ENCODE measurements around the gene CCM2. TPM values are rescaled to one million over a fixed set of nuclear protein-coding genes. Genes with fewer than 3 reads are reported as not detected.

CCM2 gene
- total RNA-seq, 2 experiments from 2014 or later, result 72.3 to 77.5 TPM

DNA sequence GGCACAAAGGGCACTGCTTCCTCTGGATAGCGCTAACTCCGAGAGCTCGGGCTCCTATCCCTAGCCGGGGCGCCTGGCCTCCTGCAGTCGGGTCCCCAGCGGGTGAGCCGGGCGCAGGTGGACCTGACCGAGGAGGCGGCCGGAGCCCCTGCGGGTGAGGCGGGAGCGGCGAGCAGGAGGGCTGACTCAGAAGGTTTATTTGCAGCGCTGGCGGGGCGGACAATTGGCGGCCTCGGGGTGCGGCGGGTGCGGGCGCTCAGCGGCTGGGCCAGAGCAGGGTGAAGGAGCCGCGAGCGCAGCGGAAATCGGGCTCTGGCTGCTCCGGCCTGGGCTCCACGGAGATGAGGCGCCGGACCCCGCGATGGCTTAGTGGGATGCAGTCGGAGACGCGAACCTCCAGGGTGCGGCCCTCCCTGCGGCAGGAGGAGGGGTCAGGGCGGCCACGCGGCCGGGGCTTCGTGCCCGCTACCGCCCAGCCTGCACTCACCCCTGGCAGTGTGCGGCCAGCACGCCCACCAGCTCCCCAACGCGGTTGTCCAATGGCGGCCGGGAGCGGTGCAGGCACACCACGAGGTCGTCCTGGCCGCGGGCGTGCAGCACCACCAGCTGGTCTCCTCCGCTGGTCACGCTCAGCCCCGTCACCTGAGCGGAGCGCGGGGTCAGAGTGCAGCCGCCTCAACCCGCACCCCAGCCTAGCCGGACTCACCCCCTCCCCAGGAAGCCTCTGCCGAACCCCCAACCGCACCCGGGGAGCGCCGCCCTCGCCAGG, 37.3 kb upstream of the CCM2 start:
- H3K27ac Mint-ChIP-seq, result no peak overlapping the region
- H3K27me3 Mint-ChIP-seq, result no peaks in the 10 kb centered on the region
- TF ChIP-seq, protein P1, sequence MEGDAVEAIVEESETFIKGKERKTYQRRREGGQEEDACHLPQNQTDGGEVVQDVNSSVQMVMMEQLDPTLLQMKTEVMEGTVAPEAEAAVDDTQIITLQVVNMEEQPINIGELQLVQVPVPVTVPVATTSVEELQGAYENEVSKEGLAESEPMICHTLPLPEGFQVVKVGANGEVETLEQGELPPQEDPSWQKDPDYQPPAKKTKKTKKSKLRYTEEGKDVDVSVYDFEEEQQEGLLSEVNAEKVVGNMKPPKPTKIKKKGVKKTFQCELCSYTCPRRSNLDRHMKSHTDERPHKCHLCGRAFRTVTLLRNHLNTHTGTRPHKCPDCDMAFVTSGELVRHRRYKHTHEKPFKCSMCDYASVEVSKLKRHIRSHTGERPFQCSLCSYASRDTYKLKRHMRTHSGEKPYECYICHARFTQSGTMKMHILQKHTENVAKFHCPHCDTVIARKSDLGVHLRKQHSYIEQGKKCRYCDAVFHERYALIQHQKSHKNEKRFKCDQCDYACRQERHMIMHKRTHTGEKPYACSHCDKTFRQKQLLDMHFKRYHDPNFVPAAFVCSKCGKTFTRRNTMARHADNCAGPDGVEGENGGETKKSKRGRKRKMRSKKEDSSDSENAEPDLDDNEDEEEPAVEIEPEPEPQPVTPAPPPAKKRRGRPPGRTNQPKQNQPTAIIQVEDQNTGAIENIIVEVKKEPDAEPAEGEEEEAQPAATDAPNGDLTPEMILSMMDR (IDR thresholded peaks at IDR 0.05), result no peak
- POLR2A ChIA-PET, result interaction anchor here (0.6 to 11.6 kb wide), 7 partner anchors 12 to 158 kb away, joined by 3 to 317 read pairs (median 3); partner anchors contain the start of gene MYO1G
- intact Hi-C loops (cut with micrococcal nuclease), result no loop called here
- peaks cover 19% of the 10 kb centered on the region for H3K4me1 Mint-ChIP-seq (ENCODE audit: low read depth)
- H3K36me3 Mint-ChIP-seq (ENCODE audit: low read depth), result peaks cover 44% of the 10 kb centered on the region
- no peaks in the 10 kb centered on the region for H3K9me3 Mint-ChIP-seq
- DNase-seq (peak; percentile 28), ATAC-seq (no peak)
- no peak overlapping the region for H3K4me3 Mint-ChIP-seq
- CTCF ChIA-PET, result interaction anchor here (3.1 kb wide), 1 partner anchor 11 kb away, joined by 19 read pairs; no protein-coding TSS in a partner anchor

DNA sequence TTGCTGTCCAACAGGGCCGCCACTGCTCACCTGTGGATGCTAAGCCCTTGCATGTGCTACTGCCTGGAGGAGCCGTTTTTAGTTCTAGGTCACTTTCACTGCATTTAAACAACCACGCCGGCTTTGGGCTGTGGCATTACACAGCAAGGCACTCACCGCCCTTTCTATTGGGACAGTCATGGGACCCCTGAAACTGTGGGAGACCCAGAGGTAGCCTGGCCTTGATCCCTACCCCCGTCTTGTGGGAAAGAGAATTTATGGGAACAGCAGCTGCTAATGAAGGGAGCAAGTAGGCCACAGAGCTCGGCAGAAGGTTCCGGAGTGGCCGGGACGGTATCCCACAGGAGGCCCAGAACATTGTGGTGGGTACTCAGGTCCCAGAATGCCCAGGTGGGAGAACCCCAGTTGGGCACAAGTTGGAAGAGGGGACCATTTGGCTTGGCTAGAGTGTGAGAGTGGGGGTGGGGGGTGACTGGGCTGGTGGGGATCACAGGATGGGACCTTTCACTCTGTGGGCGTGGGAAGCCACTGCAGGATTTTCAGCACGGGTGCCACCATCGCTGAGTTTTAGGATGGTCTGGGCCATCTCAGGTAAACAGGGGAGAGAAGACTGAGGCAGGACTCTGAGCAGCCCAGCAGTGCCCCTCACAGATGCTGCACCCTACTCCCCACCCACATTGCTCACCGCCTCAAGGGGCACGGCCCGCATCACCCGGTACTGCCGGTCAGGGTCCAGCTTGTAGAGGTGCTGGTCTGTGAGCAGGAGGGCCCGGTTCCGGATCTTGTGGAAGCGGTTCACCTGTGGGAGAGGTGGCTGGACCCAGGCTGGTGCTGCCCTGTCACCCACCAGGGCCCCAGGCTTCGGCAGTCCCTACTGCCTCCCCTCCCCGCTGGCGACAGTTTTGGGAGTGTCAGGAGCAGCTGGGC, 36.4 kb upstream of the CCM2 start:
- Mint-ChIP-seq H3K27me3 (no peaks in the 10 kb centered on the region), H3K36me3 (ENCODE audit: low read depth) (peaks cover 53% of the 10 kb centered on the region), H3K9me3 (no peaks in the 10 kb centered on the region), H3K27ac (peak overlapping the region; percentile 52), H3K4me3 (no peak overlapping the region), H3K4me1 (ENCODE audit: low read depth) (peaks cover 22% of the 10 kb centered on the region)
- CTCF ChIA-PET, result interaction anchor here (0.9 to 3.1 kb wide), 5 partner anchors 10 to 106 kb away, joined by 3 to 19 read pairs (median 4); no protein-coding TSS in a partner anchor
- intact Hi-C loops (cut with micrococcal nuclease), result no loop called here
- ATAC-seq, result no peak
- POLR2A ChIA-PET, result interaction anchor here (0.6 to 11.6 kb wide), 9 partner anchors 8 to 148 kb away, joined by 3 to 317 read pairs (median 3); partner anchors contain the start of genes CCM2, H2AZ2 and MYO1G
- DNase-seq, result no peak
- TF ChIP-seq, protein P1 (IDR thresholded peaks at IDR 0.05), result no peak

DNA sequence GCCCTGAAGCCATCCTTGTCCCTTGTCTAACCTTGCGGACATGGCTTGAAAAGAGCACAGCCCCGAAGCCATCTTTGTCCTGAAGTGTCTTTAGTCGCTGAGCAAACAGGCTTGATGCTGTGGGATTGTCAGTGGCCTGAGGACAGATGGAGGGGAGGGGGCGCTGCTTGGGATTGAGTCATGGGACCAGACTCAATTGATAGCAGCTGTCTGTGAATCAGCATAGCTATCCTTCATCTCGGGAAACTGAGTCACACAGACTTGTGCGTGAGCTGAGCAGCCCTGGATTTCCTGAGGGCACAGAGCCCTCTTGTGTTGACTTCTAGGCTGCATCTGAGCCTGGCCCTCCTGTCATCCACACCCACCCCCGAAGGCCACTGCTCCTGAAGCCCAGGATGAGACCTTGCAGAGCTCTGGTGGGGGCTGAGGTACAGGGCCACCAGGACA, 35.6 kb upstream of the CCM2 start:
- no peaks in the 10 kb centered on the region for H3K27me3 Mint-ChIP-seq
- ATAC-seq, result peak; percentile 18
- no peak overlapping the region for H3K4me3 Mint-ChIP-seq
- DNase-seq, result peak; percentile 60
- TF ChIP-seq, protein P1 (IDR thresholded peaks at IDR 0.05), result peak; percentile 20
- ChIA-PET POLR2A (interaction anchor here (1.0 to 11.6 kb wide), 9 partner anchors 9 to 172 kb away, joined by 3 to 317 read pairs (median 6); partner anchors contain the start of genes CCM2, H2AZ2 and MYO1G), CTCF (interaction anchor here (0.8 to 3.1 kb wide), 6 partner anchors 9 to 107 kb away, joined by 3 to 19 read pairs (median 4); no protein-coding TSS in a partner anchor)
- H3K4me1 Mint-ChIP-seq (ENCODE audit: low read depth), result peaks cover 17% of the 10 kb centered on the region
- H3K9me3 Mint-ChIP-seq, result no peaks in the 10 kb centered on the region
- peaks cover 58% of the 10 kb centered on the region for H3K36me3 Mint-ChIP-seq (ENCODE audit: low read depth)
- peak overlapping the region; percentile 52 for H3K27ac Mint-ChIP-seq
- intact Hi-C loops (cut with micrococcal nuclease), result no loop called here

DNA sequence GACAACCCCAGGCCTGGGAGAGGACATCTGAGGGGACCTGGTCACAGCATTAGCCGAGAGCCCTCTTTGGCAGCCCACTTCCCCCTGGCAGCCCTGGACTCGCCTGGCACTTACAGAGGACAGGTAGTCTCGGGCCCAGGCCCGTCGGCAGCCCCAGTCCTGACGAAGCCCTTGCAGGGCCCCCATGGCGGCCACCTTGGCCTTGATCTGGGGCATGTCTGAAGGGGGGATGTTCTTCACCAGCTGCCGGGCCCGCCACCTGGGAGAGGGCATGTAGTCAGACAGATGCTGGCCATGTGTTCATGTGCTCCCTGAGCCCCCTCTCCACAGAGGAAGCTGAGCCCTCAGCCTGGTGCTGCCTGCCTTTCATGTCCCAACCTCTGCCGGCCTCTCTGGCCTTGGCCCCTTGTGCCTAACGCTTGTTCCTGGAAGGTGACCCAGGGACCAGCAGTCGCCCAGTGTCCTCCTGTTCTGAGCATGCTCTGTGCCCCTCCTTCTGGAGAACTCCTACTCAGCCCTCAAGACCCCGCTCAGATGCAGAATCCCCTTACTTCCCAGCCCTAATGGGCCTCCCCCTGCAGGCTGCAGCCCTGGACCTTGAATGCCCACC, 35.1 kb upstream of the CCM2 start:
- TF ChIP-seq, protein P1 (IDR thresholded peaks at IDR 0.05), result no peak
- CTCF ChIA-PET, result interaction anchor here (0.8 to 3.1 kb wide), 5 partner anchors 9 to 108 kb away, joined by 3 to 19 read pairs (median 4); no protein-coding TSS in a partner anchor
- Mint-ChIP-seq H3K27me3 (no peaks in the 10 kb centered on the region), H3K9me3 (no peaks in the 10 kb centered on the region), H3K4me1 (ENCODE audit: low read depth) (peaks cover 12% of the 10 kb centered on the region), H3K4me3 (no peak overlapping the region), H3K36me3 (ENCODE audit: low read depth) (peaks cover 61% of the 10 kb centered on the region), H3K27ac (peak overlapping the region; percentile 66)
- intact Hi-C loops (cut with micrococcal nuclease), result no loop called here
- DNase-seq (peak; percentile 29), ATAC-seq (peak; percentile 0)
- POLR2A ChIA-PET, result interaction anchor here (0.6 to 11.6 kb wide), 11 partner anchors 9 to 195 kb away, joined by 3 to 317 read pairs (median 3); partner anchors contain the start of genes CCM2, H2AZ2 and MYO1G

All from activated CD8-positive, alpha-beta T cell treated with anti-CD3 and anti-CD28 coated beads for 36 hours (primary cell).